MM.1S (cell line): ENCODE data around the gene MS4A15.
"Not testable (repeated sequence)": the region's sequence is repeated elsewhere in the genome, so short reads cannot be mapped to it uniquely, and the experiment has no call there.

Experiments
- DNase-seq: peaks from one replicate; pipeline ENCODE4 v3.0.0-alpha.2; 2015
- H2AFZ ChIP-seq: fragments of 300-600 bp; sonication (generic); 2 replicates; pipeline ENCODE4 v1.6.0; 2016; ENCODE audit warnings: antibody characterized with exemption, low read length
- H3F3A ChIP-seq: fragments of 300-600 bp; sonication (generic); 2 replicates; pipeline ENCODE4 v1.6.1; 2016; ENCODE audit warnings: mild to moderate bottlenecking, antibody characterized with exemption, low read length, moderate library complexity, mixed read lengths; ENCODE audit not compliant: insufficient read depth
- H3K27ac ChIP-seq: fragments of 300-600 bp; sonication (generic); 2 replicates; pipeline ENCODE4 v1.5.1; 2016; ENCODE audit warnings: mild to moderate bottlenecking, low read length
- H3K27me3 ChIP-seq: fragments of 300-600 bp; sonication (generic); replicated peaks from 2 replicates; pipeline ENCODE4 v1.6.0; 2016; ENCODE audit warnings: low read length; ENCODE audit not compliant: insufficient read depth
- H3K36me3 ChIP-seq: fragments of 300-600 bp; sonication (generic); replicated peaks from 2 replicates; pipeline ENCODE4 v1.6.1; 2016; ENCODE audit warnings: mild to moderate bottlenecking, low read length, mixed read lengths; ENCODE audit not compliant: insufficient read depth
- H3K4me1 ChIP-seq: fragments of 300-600 bp; sonication (generic); 2 replicates; pipeline ENCODE4 v1.6.1; 2016; ENCODE audit warnings: low read length, mixed read lengths
- H3K4me2 ChIP-seq: fragments of 300-600 bp; sonication (generic); 2 replicates; pipeline ENCODE4 v1.6.0; 2016; ENCODE audit warnings: low read depth, low read length
- H3K4me3 ChIP-seq: fragments of 300-600 bp; sonication (generic); 2 replicates; pipeline ENCODE4 v1.5.1; 2016; ENCODE audit warnings: low read length, mixed read lengths
- H3K79me2 ChIP-seq: fragments of 300-600 bp; sonication (generic); 2 replicates; pipeline ENCODE4 v1.6.1; 2016; ENCODE audit warnings: mixed run types, low read length, mixed read lengths
- H3K9ac ChIP-seq: fragments of 300-600 bp; sonication (generic); 2 replicates; pipeline ENCODE4 v1.6.1; 2016; ENCODE audit warnings: low read length, mixed read lengths
- H3K9me2 ChIP-seq: fragments of 300-600 bp; sonication (generic); replicated peaks from 2 replicates; pipeline ENCODE4 v1.6.1; 2016; ENCODE audit warnings: mild to moderate bottlenecking, low read length, mixed read lengths; ENCODE audit not compliant: insufficient read depth
- H3K9me3 ChIP-seq: fragments of 300-600 bp; sonication (generic); replicated peaks from 2 replicates; pipeline ENCODE4 v1.6.1; 2016; ENCODE audit warnings: mild to moderate bottlenecking, low read length, mixed read lengths; ENCODE audit not compliant: insufficient read depth
- H4K20me1 ChIP-seq: fragments of 300-600 bp; sonication (generic); 2 replicates; pipeline ENCODE4 v1.6.1; 2016; ENCODE audit warnings: mild to moderate bottlenecking, low read length, moderate library complexity, mixed read lengths; ENCODE audit not compliant: insufficient read depth
- EZH2 ChIP-seq: fragments of 300-600 bp; sonication (generic); optimal IDR thresholded peaks from 2 replicates; pipeline ENCODE3; 2017; ENCODE audit warnings: low read depth, mild to moderate bottlenecking, antibody characterized with exemption, low read length, mixed read lengths
- EZH2phosphoT487 ChIP-seq: fragments of 300-600 bp; sonication (generic); IDR thresholded peaks from 2 replicates; pipeline ENCODE4 v1.6.1; 2018; ENCODE audit warnings: antibody characterized with exemption, low read length
- TF ChIP-seq, protein P1 (sequence below): fragments of 300-600 bp; sonication (generic); IDR thresholded peaks from 2 replicates; pipeline ENCODE4 v1.5.1; 2016; ENCODE audit warnings: antibody characterized with exemption, low read length, mixed read lengths

MS4A15 gene

DNA sequence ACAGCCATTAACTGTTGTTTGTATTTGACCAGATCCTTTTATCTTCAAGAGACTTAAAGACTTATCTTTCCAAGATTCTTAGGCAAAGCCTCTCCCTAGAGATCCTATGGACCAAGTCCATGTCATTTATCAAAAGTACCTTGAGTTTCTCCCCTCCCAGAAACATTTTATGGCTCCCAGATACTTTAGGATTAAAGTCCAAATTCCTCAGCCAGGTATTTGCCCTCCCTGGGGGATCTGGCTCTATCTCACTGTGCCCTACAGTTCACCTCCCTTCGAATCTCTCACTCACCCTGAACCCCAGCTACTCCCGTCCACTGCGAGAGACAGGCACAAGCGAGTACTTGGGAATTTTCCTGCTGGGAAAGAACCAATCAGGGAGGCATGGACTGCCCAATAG is 45.4 kb upstream of the MS4A15 start:
- Histone ChIP-seq H3K27ac (no peak overlapping the region), H3K9me3 (no peaks in the 10 kb centered on the region), H3K36me3 (no peaks in the 10 kb centered on the region), H3F3A (no peaks in the 10 kb centered on the region), H3K9ac (no peak overlapping the region), H3K27me3 (no peaks in the 10 kb centered on the region), H3K4me1 (no peaks in the 10 kb centered on the region), H2AFZ (no peak overlapping the region), H3K79me2 (no peaks in the 10 kb centered on the region), H3K9me2 (no peaks in the 10 kb centered on the region), H3K4me3 (no peak overlapping the region), H4K20me1 (no peaks in the 10 kb centered on the region), H3K4me2 (no peak overlapping the region)
- TF ChIP-seq EZH2 (no peak), EZH2phosphoT487 (no peak)
- TF ChIP-seq, protein P1, sequence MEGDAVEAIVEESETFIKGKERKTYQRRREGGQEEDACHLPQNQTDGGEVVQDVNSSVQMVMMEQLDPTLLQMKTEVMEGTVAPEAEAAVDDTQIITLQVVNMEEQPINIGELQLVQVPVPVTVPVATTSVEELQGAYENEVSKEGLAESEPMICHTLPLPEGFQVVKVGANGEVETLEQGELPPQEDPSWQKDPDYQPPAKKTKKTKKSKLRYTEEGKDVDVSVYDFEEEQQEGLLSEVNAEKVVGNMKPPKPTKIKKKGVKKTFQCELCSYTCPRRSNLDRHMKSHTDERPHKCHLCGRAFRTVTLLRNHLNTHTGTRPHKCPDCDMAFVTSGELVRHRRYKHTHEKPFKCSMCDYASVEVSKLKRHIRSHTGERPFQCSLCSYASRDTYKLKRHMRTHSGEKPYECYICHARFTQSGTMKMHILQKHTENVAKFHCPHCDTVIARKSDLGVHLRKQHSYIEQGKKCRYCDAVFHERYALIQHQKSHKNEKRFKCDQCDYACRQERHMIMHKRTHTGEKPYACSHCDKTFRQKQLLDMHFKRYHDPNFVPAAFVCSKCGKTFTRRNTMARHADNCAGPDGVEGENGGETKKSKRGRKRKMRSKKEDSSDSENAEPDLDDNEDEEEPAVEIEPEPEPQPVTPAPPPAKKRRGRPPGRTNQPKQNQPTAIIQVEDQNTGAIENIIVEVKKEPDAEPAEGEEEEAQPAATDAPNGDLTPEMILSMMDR = no peak
- DNase-seq = no peak

DNA sequence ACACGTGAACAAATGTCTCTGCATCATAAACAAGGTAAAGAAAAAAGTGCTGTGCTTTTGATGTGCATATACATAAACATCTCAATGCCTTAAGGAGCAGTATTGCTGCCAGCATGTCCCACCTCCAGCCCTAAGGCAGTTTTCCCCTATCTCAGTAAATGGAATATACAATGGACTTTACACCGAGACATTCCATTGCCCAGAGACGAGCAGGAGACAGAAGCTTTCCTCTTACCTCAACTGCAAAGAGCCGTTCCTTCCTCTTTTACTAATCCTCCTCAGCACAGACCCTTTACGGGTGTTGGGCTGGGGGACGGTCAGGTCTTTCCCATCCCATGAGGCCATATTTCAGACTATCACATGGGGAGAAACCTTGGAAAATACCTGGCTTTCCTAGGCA is 43.2 kb upstream of the MS4A15 start:
- not testable (repeated sequence) for H3K9me3 ChIP-seq, H4K20me1 ChIP-seq, DNase-seq, H3F3A ChIP-seq, H3K27me3 ChIP-seq, H2AFZ ChIP-seq, H3K4me2 ChIP-seq, H3K36me3 ChIP-seq, H3K4me3 ChIP-seq, H3K27ac ChIP-seq, H3K4me1 ChIP-seq, H3K9me2 ChIP-seq, H3K79me2 ChIP-seq, H3K9ac ChIP-seq

DNA sequence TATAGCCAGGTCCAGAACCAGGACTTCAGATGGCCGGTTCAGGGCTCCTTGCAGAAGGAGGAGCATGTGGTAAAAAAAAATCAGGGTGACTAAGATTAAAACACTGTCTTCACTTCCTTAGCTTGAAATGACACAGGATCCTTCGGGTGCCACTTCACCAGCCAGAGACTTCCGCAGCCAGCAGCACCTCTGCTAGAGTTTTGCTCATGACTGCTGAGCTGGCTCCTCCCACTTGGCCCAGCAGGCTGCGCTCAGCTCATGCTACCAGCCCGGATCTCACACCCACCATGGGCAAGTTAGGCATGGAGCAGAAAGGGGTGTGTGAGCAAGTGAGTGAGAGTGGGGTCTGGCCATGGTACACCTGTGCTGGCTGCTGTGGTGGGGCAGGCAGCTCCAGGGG is 38.7 kb upstream of the MS4A15 start:
- Histone ChIP-seq H3K4me3 (no peak overlapping the region), H3K27ac (no peak overlapping the region), H2AFZ (no peak overlapping the region), H4K20me1 (no peaks in the 10 kb centered on the region), H3K36me3 (no peaks in the 10 kb centered on the region), H3F3A (no peaks in the 10 kb centered on the region), H3K9me3 (no peaks in the 10 kb centered on the region), H3K79me2 (no peaks in the 10 kb centered on the region), H3K9ac (no peak overlapping the region), H3K4me1 (no peaks in the 10 kb centered on the region), H3K4me2 (no peak overlapping the region), H3K9me2 (no peaks in the 10 kb centered on the region), H3K27me3 (no peaks in the 10 kb centered on the region)
- TF ChIP-seq EZH2 = no peak
- TF ChIP-seq, protein P1 = no peak
- no peak for DNase-seq

DNA sequence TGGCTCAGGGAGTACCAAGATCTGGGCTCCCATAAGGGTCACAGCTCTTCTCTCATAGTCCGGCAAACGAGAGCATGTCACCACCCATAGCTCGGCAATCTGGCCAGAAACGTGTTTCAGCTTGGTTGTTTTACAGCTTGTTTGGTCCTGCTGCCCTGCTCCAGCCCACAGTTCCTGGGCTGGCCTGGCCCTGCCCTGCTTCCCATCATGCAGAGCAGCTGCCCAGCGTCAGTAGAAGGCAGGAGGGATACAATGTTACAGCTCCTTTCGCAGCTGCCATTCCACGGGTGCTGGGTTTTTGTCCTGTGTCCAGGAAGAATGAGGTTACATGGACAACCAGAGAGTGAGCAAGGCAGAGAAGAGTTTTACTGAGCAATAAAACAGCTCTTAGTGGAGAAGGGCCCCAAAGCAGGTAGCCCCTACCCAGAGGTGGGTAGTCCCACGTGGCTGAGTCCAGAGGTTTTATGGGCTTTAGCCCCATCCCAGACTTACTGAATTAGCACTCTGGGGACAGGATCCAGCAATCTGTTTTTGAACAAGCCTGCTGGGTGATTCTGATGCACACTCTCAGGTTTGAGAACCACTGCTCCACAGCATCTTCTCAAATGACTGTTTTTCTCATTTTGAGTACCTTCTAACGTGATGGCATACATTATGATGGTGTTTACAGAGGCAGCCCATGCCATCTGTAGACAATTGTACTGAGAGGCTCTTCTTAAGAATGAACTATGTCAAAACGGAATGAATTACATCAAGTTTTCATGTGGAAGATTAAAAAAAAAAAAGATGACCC is 37.9 kb upstream of the MS4A15 start:
- H3K27ac ChIP-seq = no peak overlapping the region
- no peaks in the 10 kb centered on the region for H3K27me3 ChIP-seq
- H3K36me3 ChIP-seq = no peaks in the 10 kb centered on the region
- H3K9me3 ChIP-seq = no peaks in the 10 kb centered on the region
- H3K79me2 ChIP-seq = no peaks in the 10 kb centered on the region
- H3K4me1 ChIP-seq = no peaks in the 10 kb centered on the region
- no peak overlapping the region for H2AFZ ChIP-seq
- no peak overlapping the region for H3K9ac ChIP-seq
- no peak for DNase-seq
- TF ChIP-seq EZH2 = no peak
- TF ChIP-seq EZH2phosphoT487 = no peak
- TF ChIP-seq, protein P1 = no peak
- no peaks in the 10 kb centered on the region for H3F3A ChIP-seq
- H3K9me2 ChIP-seq = no peaks in the 10 kb centered on the region
- H3K4me2 ChIP-seq = no peak overlapping the region
- H3K4me3 ChIP-seq = no peak overlapping the region
- no peaks in the 10 kb centered on the region for H4K20me1 ChIP-seq
